NCI-H2107 treated with DMSO at 0.1 percent for 48 hours (cell line): Measurements from ENCODE around the gene AGBL5.

ENCODE experiments used
- DNase-seq: peaks from one replicate; lab custom pipeline; 2025; ENCODE audit not compliant: unreplicated experiment; lab: John Stamatoyannopoulos, UW

The AGBL5 gene

GRCh38 chr2:27024188-27024587, 27.3 kb upstream of the AGBL5 start:
- no peak for DNase-seq

GRCh38 chr2:27024812-27025211, 26.7 kb upstream of the AGBL5 start:
- no peak for DNase-seq

- DNase-seq, result no peak
Measured at GRCh38 chr2:27025281-27025800, 26.1 kb upstream of the AGBL5 start.

- DNase-seq, result no peak
Measured at GRCh38 chr2:27025861-27026851, 25.3 kb upstream of the AGBL5 start.

GRCh38 chr2:27027211-27027651, 24.2 kb upstream of the AGBL5 start:
- DNase-seq, result no peak

GRCh38 chr2:27029051-27029450, 22.4 kb upstream of the AGBL5 start:
- no peak for DNase-seq

GRCh38 chr2:27032495-27033252, 18.8 kb upstream of the AGBL5 start, which contains the start of gene TMEM214:
TMEM214 (plus strand) TSS chr2:27032965; CDS start chr2:27033016, 51 bp downstream.
- peak; percentile 51 for DNase-seq

GRCh38 chr2:27033253-27033852, 18.1 kb upstream of the AGBL5 start:
- DNase-seq, result no peak

GRCh38 chr2:27038012-27038411, 13.5 kb upstream of the AGBL5 start:
- DNase-seq, result no peak

- DNase-seq, result no peak
Measured at GRCh38 chr2:27038631-27039339, 12.7 kb upstream of the AGBL5 start.

- no peak for DNase-seq
Measured at GRCh38 chr2:27039426-27039825, 12.0 kb upstream of the AGBL5 start.

GRCh38 chr2:27039871-27040270, 11.6 kb upstream of the AGBL5 start:
- DNase-seq, result no peak

GRCh38 chr2:27040282-27040681, 11.2 kb upstream of the AGBL5 start:
- no peak for DNase-seq

- DNase-seq, result no peak
Measured at GRCh38 chr2:27041752-27042151, 9.7 kb upstream of the AGBL5 start.

GRCh38 chr2:27042159-27042661, 9.3 kb upstream of the AGBL5 start:
- no peak for DNase-seq

GRCh38 chr2:27042985-27043634, 8.4 kb upstream of the AGBL5 start:
- DNase-seq, result no peak

GRCh38 chr2:27049422-27050280, 1.8 kb upstream of the AGBL5 start:
- DNase-seq, result no peak

GRCh38 chr2:27050281-27050995, 1.0 kb upstream of the AGBL5 start:
- DNase-seq, result peak; percentile 83
